GM18861 (cell line): ENCODE measurements around the gene WARS2.
A peak's percentile ranks its signal among the peaks of the same experiment; 100 is the strongest.

Source experiments
- ATAC-seq: cut with Tn5 transposase; IDR thresholded peaks from one replicate; pipeline ENCODE4 v1.9.1; 2021; ENCODE audit not compliant: unreplicated experiment

WARS2 gene

DNA sequence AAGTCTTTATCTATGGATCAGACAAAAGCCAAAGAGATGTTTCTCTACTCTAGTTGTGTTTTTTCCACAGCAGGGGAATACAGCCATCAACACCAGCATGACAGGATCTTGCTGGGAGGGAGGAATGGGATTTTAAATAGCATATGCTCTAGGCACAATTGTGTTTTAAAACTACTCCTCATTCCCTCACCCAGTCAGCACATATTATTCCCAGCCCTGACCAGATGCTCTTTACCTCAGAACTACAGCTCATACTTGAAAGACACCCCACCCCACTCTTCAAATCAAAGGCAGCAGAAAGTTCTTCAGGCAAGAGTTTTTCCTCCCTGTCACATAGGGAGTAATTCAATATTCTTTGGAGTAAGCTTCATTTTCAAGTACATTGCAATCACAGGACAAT is 106.1 kb downstream of the WARS2 start:
- ATAC-seq, result no peak

DNA sequence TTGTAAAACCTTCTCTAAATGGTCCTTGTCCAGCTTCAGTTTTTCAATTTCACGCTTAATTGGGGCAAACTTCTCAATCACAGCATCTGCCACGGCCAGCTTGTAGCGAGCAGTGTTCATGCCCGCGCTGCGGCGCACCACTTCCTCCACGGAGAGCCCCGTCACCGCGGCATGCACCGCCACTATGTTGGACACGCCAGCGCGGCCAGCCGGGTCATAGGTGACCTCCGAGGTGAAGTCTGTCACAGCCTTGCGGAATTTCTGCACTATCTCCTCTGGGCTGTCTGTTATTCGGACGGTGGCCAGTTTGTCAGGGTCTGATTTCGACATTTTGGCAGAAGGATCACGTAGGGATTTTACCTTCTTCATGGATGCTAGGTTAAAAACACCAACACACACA is 107.5 kb downstream of the WARS2 start:
- ATAC-seq, result no peak

DNA sequence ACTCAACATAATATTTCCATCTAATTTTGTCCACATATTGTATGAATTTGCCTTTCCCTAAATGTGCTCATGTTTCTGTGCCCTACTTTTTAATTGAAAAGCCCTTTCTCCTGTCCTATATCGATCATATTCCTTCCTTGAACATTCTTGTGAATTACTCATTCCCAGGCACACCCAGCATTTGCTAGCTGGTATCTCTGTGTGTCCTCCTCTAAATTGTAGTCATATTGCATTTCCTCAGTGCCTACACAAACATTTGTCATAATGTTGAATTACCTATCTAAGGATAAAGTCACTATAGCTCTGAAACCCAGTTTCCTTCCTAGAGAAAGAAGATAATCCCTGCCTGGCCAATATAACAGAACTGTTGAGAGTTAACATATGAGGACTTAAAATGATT is 112.7 kb downstream of the WARS2 start:
- no peak for ATAC-seq

DNA sequence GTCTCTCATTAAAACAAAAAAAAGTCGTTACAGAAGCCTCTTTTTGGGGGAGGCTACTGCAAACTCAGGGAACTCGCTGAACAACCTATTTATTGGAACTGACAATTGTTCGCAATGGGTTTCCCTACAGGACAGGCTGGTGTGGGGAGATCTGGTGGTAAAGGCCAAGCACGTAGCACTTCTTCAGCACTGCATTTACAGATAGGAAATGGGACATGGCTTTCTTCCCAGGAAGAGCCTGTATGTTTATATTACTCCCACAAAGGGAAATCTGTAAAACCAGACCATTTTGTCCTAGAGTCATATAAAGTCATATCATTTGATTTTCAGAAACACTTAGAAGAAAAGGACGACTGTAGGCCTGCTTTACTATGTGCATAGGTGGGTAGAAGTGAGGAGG is 113.5 kb downstream of the WARS2 start:
- no peak for ATAC-seq

DNA sequence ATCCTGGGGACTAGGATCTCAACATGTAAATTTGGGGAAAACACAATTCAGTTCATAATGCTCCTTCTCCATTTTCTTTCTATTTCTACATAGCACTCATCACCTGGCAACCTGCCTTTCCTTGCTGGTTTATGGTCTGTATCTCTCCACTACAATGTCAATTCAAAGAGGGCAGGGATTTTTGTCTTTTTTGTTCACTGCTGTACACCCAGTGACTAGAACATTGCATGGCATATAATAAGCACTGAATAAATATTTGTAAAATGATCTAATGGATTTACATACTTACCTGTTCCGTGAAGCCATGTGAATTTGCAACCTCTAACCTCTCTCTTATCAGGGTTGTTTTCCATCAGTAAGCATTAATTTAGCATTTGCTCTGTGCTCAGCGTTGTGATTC is 124.9 kb downstream of the WARS2 start:
- ATAC-seq, result no peak

DNA sequence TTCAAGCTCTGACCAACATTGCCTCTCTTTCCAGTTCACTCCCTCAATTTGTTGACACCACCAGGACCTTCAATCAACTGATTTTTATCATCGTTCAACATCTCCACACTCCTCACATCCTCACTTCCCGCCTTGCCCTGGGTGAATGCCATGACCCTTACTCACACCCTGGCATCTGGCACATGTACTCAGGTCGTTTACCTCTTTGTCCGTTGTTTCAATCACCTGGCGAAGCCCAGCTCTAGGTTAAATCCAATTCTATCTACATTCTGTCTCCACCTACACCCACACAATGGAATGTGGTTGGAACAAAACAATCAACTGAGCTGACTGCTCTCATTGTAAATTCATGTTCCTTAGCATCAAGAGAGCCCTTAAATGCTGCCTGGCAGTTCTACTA is 128.1 kb downstream of the WARS2 start:
- ATAC-seq, result no peak

DNA sequence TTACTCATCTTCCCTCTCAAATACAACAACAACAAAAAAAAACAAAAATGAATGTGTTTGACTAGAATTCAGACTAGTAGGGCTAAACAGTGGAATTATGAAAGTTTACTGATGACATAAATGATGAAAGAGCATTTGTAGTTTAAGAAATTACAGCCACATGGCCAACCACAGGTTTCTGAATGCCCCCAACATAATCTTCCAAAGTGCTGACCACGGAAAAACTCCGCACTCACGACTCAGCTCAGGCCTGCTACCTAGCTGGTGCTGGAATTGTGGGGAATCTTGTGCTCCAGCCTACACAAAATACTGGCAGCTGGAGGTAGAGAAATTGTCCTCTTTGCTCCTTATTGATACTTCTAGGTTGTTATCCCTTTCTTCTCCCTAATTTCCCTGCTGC is 128.7 kb downstream of the WARS2 start:
- no peak for ATAC-seq

DNA sequence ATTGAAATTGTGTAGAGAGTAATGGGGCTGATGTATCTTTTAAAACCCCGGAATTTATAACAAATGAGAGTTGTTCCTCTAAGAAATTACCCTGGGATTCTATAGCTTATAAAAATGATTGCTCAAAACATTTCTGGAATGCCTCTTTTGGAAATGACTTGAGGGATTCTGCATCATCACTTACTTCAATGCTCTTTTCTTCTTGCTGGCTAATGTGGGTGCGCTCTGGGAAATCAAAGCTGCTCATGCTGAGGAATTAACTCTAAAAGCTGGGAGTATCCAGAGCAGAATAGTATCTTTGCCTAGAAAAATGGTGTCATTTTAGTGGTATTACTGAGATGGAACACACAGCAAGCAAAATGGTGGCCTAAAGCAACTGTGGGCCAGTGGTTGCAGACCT is 129.3 kb downstream of the WARS2 start:
- ATAC-seq, result no peak

DNA sequence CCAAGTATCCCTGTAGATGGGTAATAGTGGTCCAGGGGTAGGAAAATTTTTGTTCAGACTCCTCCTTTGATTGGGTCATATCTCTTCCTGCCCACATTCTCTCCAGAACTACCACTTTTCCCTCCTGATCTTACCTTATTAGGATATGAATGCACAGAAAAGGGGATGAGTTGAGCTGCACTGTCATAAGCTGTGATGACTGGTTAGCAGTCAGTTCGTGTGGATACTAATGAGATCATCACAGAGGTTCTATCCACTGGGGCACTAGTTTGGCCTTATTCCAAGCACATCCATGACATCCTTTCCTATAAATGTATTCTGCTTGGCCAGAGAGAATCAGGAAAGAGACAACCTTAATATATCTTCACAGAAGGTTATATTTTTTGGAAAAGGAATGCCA is 130.3 kb downstream of the WARS2 start:
- no peak for ATAC-seq

DNA sequence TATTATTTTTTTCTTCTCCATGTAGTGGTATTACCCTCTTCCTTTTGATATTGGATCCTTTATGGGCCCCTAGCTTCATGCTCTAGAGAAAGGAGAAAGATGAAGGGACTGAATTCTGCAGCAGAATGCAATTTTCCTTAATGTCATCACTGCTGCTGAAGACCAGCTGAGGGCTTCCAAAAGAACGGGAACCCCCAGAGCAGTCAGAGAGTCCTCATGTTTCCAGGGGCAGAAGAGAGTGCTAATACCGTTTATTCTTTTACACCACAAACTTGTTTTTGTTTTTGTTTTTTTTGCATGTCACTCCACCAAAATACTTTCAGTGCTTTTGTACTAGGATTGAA is 131.2 kb downstream of the WARS2 start:
- no peak for ATAC-seq

DNA sequence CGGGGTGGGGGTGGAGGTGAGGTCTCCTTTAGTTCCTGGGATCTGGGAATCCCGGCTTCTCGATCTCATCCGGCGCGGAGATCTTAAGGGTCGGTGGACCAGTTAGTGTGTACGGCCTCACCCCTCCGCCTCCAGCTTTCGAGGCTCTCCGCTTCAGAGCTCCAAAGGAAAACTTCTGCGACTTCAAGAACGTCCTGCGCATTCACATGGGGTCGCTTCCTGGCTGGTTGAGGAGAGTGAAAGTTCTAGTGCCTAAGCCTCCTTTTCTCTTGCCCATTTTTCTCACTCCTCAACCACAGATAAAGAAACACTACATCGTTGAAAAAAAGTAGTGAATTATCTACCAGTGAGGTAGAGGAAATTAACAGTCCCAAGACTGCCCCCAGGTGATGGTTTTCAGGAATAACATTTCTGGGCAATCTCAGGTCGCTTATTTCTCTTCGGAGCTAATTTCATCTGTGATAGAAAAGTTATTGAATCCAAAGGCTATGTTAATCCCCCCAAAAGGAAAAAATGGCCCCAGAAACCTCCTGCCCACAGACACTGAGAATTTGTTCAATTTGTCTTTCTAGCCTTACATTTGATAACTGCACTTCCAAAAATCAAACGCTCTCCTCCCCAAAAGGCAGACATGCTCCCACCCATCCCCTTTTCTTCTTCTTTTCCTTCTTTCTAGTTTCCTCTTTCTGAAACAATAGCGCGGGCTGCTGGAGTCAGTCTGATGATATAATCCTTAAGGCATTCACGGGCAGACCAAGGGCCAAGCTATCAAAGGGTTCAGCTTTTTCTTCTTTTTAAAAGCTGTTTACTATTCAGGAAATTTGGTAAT is 131.8 kb downstream of the WARS2 start:
- peak; percentile 77 for ATAC-seq

DNA sequence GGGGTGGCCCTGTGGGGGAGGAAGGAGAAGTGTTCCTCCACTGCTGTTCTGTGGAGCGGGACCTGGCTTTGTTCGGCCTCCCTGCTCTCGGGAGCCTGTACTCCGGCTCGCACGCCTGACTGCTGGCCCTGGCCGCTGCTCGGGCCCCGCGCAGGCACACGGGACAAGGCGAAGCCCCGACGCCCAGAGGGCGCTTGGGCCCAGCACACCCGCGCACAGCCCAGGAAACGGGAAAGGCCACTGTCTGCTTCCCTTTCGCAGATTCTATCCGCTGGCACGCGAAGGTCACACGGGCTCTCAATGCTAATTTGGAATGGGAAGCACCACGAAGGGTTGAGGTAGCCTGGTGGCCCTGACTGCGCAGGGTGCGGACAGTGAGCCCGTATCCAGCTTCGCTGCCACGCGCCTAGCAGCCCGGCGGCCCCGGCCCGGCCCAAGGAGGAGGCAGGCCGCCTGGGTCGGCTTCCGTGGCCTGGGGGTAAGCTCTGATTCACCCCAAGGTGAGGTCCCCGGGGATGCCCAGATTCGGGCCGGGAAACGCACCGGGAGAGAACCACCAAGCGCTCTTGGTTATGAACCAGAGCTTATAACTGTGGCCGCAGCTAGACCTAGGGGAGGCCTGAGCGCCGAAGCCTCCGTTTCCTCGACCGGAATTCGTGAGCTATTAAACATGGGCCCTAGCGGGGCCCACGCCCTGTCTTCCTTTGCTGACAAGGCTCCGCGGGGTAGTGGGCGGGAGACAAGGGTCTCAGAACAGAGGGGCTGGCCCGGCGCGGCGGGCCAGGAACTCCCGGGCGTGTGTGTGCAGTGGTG is 132.6 kb downstream of the WARS2 start:
- peak; percentile 19 for ATAC-seq

DNA sequence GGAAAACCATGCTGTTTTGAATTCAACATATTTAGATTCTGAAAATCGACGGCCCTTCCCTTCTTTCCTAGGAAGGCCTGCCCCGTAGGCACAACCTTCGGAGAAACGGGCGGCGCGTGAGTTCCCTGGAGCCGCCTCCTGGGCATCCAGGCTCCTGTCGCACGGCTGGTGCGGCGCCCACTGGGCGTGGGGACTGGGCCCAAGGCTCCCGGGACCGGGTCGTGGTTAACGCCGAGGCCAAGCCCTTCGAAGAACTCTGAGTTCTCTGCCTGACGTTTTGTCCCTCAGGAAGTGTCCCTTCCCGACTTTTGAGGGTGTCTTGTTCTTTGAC is 133.1 kb downstream of the WARS2 start:
- ATAC-seq, result no peak

DNA sequence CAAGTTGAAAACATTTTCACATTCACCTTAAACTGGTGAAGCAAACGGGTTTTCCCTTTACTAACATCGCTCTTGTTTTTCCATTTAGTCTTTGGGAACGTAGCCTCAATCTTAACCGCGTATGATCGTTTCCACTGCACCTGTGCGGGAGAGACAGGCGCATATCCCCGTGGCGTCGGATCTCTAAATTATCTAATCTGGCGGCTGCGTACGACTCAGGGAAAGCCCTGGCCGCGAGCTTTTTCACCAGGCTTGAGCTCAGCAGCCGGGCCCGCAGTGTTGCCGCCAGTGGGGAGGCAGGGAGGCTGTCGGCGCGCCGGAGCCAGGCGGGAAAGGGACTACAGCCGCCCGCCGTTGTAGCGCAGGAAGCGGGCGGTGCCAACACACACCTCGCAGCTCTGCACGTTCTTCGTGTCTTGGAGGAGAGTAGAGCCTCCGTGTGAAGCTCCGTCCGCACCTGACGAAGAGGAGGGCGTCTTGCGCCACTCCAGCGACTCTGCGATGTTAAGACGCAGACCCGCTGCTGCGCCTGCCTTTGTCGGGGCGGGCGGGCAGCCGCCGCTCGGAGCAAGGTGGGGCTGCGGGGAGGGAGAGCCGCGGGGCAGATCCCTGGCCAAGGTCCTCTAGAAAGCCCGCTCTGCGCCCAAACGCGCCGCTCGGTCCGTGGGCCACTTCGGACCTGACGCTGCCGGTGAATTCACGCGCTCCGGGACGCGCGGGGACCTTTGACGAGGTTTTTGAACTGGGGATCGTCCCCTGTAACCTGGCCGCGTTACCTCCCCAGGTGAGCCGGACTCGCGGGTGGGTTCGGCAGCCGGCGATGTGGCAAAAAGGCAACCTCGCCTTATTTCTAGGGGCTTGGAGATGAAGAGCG is 133.8 kb downstream of the WARS2 start:
- no peak for ATAC-seq

DNA sequence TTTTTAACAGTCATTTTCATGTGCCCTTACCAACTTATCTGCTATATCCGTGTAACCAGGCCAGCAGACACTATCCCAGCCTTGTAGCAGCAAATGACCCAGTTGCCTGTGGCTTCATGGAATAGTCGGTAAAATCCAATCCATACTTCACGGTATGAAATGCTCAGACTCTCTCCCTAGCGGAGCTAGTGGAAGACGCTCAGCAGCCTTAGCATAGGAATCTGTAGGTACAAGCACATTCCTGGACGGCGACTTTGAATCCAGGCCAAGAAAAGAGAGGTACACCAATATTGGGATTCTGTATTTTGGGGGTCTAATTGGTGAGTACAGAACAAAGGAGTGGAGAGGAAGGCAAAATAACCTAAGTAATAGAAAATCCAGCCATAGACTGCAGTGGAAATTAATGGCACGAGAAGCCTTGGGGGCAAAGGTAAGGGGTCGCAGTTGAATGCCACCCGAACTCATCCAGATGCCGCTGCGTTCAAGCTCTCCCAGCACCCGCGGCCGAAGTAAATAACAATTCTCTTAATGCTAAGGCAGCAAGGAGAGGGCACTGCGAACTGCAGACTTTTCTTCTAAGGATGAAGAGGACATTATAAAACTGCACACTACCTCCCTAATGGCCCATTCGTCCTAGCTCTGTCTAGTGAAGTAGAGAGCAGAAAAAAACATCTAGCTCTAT is 134.6 kb downstream of the WARS2 start:
- ATAC-seq, result no peak

DNA sequence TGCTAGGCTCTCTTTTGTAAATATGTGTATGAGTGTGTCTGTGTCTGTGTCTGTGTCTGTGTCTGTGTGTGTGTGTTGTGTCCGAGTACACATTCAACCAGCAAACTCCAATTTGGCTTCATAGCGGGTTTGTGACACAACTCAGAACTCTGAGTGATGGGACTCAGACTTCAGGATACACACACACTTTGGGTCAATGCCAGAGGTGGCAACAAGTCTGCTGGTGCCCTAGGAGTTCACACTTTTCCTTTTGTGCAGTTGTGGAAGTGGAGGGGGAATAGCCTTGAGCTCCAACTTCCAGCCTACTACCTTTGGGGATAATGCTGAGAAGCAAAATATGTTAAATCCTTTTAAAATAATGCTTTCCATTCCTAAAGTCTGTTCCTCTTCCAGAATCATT is 135.7 kb downstream of the WARS2 start:
- ATAC-seq, result no peak

DNA sequence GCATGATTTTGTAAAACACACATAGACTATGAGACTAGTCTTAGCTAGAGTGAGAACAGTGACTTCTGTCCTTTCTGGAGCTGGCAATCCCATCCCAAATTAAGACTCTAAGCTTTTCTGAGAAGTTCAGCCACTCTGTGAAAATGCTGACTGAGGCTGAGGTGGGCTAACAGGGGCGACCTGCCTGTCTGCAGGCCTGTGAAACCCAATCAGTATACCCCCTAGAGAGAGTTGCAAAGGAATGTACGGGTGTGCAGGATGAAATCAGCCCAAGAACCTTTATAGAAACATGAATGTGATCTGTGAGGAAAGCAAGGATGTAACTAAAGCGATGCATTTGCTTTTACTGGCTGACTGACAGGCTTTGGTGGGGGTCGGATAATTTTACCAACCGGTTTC is 136.3 kb downstream of the WARS2 start:
- ATAC-seq, result no peak

DNA sequence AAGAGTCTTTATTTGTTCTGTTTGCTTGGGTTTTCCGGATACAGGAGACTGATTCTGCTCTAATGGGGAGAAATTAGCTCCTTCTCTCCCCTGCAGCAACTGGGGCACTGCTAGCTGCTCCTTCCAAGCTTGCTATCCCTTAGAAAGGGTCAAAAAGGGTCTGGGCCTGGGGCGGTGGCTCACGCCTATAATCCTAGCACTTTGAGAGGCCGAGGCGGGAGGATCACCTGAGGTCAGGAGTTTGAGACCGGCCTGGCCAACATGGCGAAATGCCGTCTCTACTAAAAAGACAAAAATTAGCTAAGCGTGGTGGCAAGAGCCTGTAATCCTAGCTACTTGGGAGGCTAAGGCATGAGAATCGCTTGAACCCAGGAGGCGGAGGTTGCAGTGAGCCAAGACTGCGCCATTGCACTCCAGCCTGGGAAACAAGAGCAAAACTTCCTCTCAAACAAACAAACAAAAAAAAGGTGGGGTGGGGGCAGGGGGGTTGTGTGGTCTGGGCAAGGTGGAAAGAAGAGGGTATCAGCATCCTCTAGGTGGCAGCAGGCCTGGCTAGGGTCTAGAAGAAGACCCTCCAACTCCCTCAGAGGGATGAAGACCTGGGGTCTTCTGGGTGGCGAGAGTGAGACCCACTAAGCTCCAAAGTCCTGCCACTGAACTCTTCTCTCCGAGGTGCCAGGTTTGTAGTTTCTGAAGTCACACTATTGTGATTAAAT is 136.9 kb downstream of the WARS2 start:
- ATAC-seq, result no peak

DNA sequence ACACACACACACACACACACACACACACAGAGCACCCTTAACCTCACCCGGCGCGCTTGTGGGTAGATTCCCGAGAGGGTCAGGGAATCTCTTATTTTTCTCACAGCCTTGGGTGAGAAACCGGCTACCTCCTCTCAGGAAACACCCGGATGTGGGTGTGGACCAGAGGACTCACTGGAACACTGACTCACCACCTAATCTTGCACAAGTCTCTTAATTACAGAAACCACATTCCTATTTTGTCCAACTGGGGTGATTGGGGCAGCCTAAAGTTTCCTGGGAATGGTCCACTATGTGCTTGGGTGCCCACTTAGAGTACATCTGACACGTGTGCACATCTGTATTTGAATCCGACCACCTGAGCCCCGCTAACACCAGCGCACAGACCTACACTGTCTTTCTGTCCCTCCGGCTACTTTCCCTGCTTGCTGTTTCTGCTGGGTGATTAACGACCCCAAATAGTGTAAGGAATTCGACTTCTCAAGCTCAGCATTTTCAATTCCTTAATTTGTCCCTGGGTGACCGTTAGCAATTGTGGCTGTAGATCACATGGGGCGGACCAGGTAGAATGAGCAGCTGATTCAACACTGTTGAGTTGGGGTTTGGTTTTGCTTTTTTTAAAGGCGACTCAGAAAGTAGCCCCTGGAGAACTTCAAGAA is 138.3 kb downstream of the WARS2 start:
- ATAC-seq, result no peak
